Caco-2 (cell line): ENCODE measurements around the gene LDLRAD4. TPM values are rescaled to one million over a fixed set of nuclear protein-coding genes. Genes with fewer than 3 reads are reported as not detected.

Source experiments
- BruUV-seq: library from RNA; stranded (reverse); fragments of 400-500 nt; replicated peaks from 2 replicates; lab custom pipeline; 2021; lab: Mats Ljungman, UMichigan
- CTCF ChIA-PET: fragments of 300-600 bp; sonication (Branson Sonifier 250); formaldehyde crosslinking; loops from one replicate; lab custom pipeline; 2022; ENCODE audit warnings: antibody characterized with exemption; lab: Charles Lee
- POLR2A ChIA-PET: fragments of 300-600 bp; sonication (Branson Sonifier 250); formaldehyde crosslinking; loops from one replicate; lab custom pipeline; 2022; ENCODE audit warnings: antibody characterized with exemption; lab: Charles Lee
- DNase-seq, 2 experiments: peaks; one replicate each; pipeline versions ENCODE4 v3.0.0 to v3.0.0-alpha.2; 2020 to 2022
- H3K27me3 ChIP-seq: replicated peaks from 2 replicates; pipeline ENCODE4 v1.6.0; 2011; ENCODE audit warnings: low read length; ENCODE audit not compliant: control insufficient read depth, insufficient read depth
- H3K36me3 ChIP-seq: 2 replicates; pipeline ENCODE4 v1.5.1; 2011; ENCODE audit warnings: low read length; ENCODE audit not compliant: control insufficient read depth, insufficient read depth
- H3K4me1 ChIP-seq: fragments of 250-450 bp; sonication (Bioruptor Pico); 2 replicates; pipeline ENCODE4 v1.5.1; 2020; ENCODE audit warnings: mild to moderate bottlenecking
- H3K4me3 ChIP-seq: 2 replicates; pipeline ENCODE4 v1.5.1; 2011; ENCODE audit warnings: low read depth, mild to moderate bottlenecking, control low read depth, low read length
- H3K9me3 ChIP-seq: fragments of 250-450 bp; sonication (Bioruptor Pico); 2 replicates; pipeline ENCODE4 v1.5.1; 2020; ENCODE audit warnings: mild to moderate bottlenecking, moderate library complexity
- H3K27ac Mint-ChIP-seq: one replicate; pipeline ENCODE4 v1.8.0; 2022; ENCODE audit warnings: mixed read lengths; ENCODE audit not compliant: unreplicated experiment
- H3K27me3 Mint-ChIP-seq: one replicate; pipeline ENCODE4 v1.8.0; 2022; ENCODE audit warnings: mixed read lengths; ENCODE audit not compliant: insufficient read depth, unreplicated experiment
- H3K36me3 Mint-ChIP-seq: one replicate; pipeline ENCODE4 v1.8.0; 2022; ENCODE audit warnings: mild to moderate bottlenecking, mixed read lengths; ENCODE audit not compliant: insufficient read depth, unreplicated experiment
- H3K4me1 Mint-ChIP-seq: one replicate; pipeline ENCODE4 v1.8.0; 2022; ENCODE audit warnings: low read depth, mixed read lengths; ENCODE audit not compliant: unreplicated experiment
- H3K4me3 Mint-ChIP-seq: one replicate; pipeline ENCODE4 v1.8.0; 2022; ENCODE audit warnings: mild to moderate bottlenecking, moderate library complexity, mixed read lengths; ENCODE audit not compliant: unreplicated experiment
- H3K9me3 Mint-ChIP-seq: one replicate; pipeline ENCODE4 v1.8.0; 2022; ENCODE audit warnings: mixed read lengths; ENCODE audit not compliant: unreplicated experiment
- CTCF ChIP-seq, 2 experiments: fragments of 200-600 bp in 1 of 2; IDR thresholded peaks; 1 replicate in 1 of 2; 2 replicates in 1 of 2; pipeline versions ENCODE4 v1.5.1 to v1.8.0; 2011 to 2022; ENCODE audit warnings: antibody characterized with exemption in 1 of 2, control low read depth in 1 of 2, inconsistent platforms in 1 of 2, low read depth in 1 of 2, low read length in 1 of 2, mild to moderate bottlenecking in 1 of 2, moderate library complexity in 1 of 2; ENCODE audit not compliant: insufficient read depth in 1 of 2, severe bottlenecking in 1 of 2, unreplicated experiment in 1 of 2
- intact Hi-C: fragments of 100-400 bp; cut with micrococcal nuclease; formaldehyde crosslinking; loops from one replicate; pipeline ENCODE4 v1.10.0; 2022; ENCODE audit not compliant: unreplicated experiment
- total RNA-seq: library from RNA; stranded (reverse); gene quantifications from 2 replicates; pipeline ENCODE4 v1.2.3, GENCODE V29; 2022

LDLRAD4 gene
- total RNA-seq, 1 experiment from 2014 or later, result 1.2 TPM

- CTCF ChIA-PET, result no interaction called here
Measured at GRCh38 chr18:13246121-13246520, 27.6 kb downstream of the LDLRAD4 start.

GRCh38 chr18:13246591-13246990 is 28.0 kb downstream of the LDLRAD4 start:
- Mint-ChIP-seq H3K4me3 (no peak overlapping the region), H3K36me3 (no peaks in the 10 kb centered on the region), H3K27me3 (peaks cover 16% of the 10 kb centered on the region), H3K27ac (no peak overlapping the region), H3K4me1 (no peaks in the 10 kb centered on the region), H3K9me3 (peaks cover 13% of the 10 kb centered on the region)
- H3K27me3 ChIP-seq, result no peaks in the 10 kb centered on the region
- H3K4me1 ChIP-seq, result no peaks in the 10 kb centered on the region
- no TSS peak for BruUV-seq
- H3K36me3 ChIP-seq, result no peaks in the 10 kb centered on the region
- POLR2A ChIA-PET, result no interaction called here
- CTCF ChIA-PET, result no interaction called here
- no peak for TF ChIP-seq CTCF (IDR thresholded peaks at IDR 0.05; ENCODE audit: insufficient read depth in 1 of 2, low read depth in 1 of 2, low read length in 1 of 2, severe bottlenecking in 1 of 2, unreplicated experiment in 1 of 2)
- intact Hi-C loops, result no loop called here
- no peak overlapping the region for H3K4me3 ChIP-seq
- no peaks in the 10 kb centered on the region for H3K9me3 ChIP-seq
- no peak for DNase-seq

More at GRCh38 chr18:13246121-13246520, 27.6 kb downstream of the LDLRAD4 start:
- POLR2A ChIA-PET, result no interaction called here
- Mint-ChIP-seq H3K27ac (no peak overlapping the region), H3K4me1 (no peaks in the 10 kb centered on the region), H3K9me3 (peaks cover 13% of the 10 kb centered on the region), H3K27me3 (peaks cover 16% of the 10 kb centered on the region), H3K4me3 (no peak overlapping the region), H3K36me3 (no peaks in the 10 kb centered on the region)
- TF ChIP-seq CTCF (IDR thresholded peaks at IDR 0.05; ENCODE audit: insufficient read depth in 1 of 2, low read depth in 1 of 2, low read length in 1 of 2, severe bottlenecking in 1 of 2, unreplicated experiment in 1 of 2), result no peak
- no peaks in the 10 kb centered on the region for H3K36me3 ChIP-seq
- no TSS peak for BruUV-seq
- no peaks in the 10 kb centered on the region for H3K9me3 ChIP-seq
- no peak for DNase-seq
- H3K4me1 ChIP-seq, result no peaks in the 10 kb centered on the region
- intact Hi-C loops, result no loop called here
- no peaks in the 10 kb centered on the region for H3K27me3 ChIP-seq
- no peak overlapping the region for H3K4me3 ChIP-seq

GRCh38 chr18:13247506-13247905 is 28.9 kb downstream of the LDLRAD4 start:
- intact Hi-C loops, result no loop called here
- H3K4me3 ChIP-seq, result no peak overlapping the region
- Mint-ChIP-seq H3K27me3 (peaks cover 16% of the 10 kb centered on the region), H3K36me3 (no peaks in the 10 kb centered on the region), H3K4me1 (no peaks in the 10 kb centered on the region), H3K27ac (no peak overlapping the region), H3K4me3 (no peak overlapping the region), H3K9me3 (peaks cover 13% of the 10 kb centered on the region)
- no peaks in the 10 kb centered on the region for H3K27me3 ChIP-seq
- H3K9me3 ChIP-seq, result no peaks in the 10 kb centered on the region
- no peak for TF ChIP-seq CTCF (IDR thresholded peaks at IDR 0.05; ENCODE audit: insufficient read depth in 1 of 2, low read depth in 1 of 2, low read length in 1 of 2, severe bottlenecking in 1 of 2, unreplicated experiment in 1 of 2)
- DNase-seq, result no peak
- ChIA-PET POLR2A (no interaction called here), CTCF (no interaction called here)
- no peaks in the 10 kb centered on the region for H3K36me3 ChIP-seq
- H3K4me1 ChIP-seq, result no peaks in the 10 kb centered on the region
- no TSS peak for BruUV-seq
